ENCODE measurements around the gene WWC2. TPM values are rescaled to one million over a fixed set of nuclear protein-coding genes. Genes with fewer than 3 reads are reported as not detected.

Gene WWC2
- total RNA-seq, 1 experiment from 2014 or later: 39.1 TPM

- ATAC-seq: peak; percentile 53; the same call in 1 of the 2 replicates
- Histone ChIP-seq H3K4me3 (replicated peaks in 1 of 2; ENCODE audit: low read depth in 1 of 2, low read length in 2 of 2) (no peak overlapping the region), H2AFZ (ENCODE audit: low read depth, low read length, poor library complexity, severe bottlenecking) (no peak overlapping the region), H3K4me2 (ENCODE audit: low read length) (no peak overlapping the region), H3K9me3 (ENCODE audit: control insufficient read depth in 1 of 2, insufficient read depth in 1 of 2, low read depth in 1 of 2, low read length in 2 of 2) (no peaks in the 10 kb centered on the region), H4K20me1 (ENCODE audit: insufficient read depth) (peaks cover 16% of the 10 kb centered on the region; the same call in 1 of the 2 replicates), H3K36me3 (ENCODE audit: control insufficient read depth in 1 of 2, insufficient read depth in 2 of 2, low read length in 2 of 2) (no peaks in the 10 kb centered on the region), H3K9ac (ENCODE audit: low read length) (no peak overlapping the region), H3K27me3 (ENCODE audit: insufficient read depth, low read length) (no peaks in the 10 kb centered on the region), H3K9me2 (ENCODE audit: insufficient read depth) (no peaks in the 10 kb centered on the region), H3K4me1 (ENCODE audit: control insufficient read depth in 1 of 2, insufficient read depth in 2 of 2, low read length in 2 of 2) (no peaks in the 10 kb centered on the region), H3K79me2 (ENCODE audit: insufficient read depth, low read length) (peaks cover 85% of the 10 kb centered on the region), H3K27ac (ENCODE audit: low read depth, low read length) (no peak overlapping the region)
- ChIA-PET CTCF (no interaction called here), POLR2A (no interaction called here), RAD21 (ENCODE audit: low non-redundant PET in 1 of 2, low total read pairs in 2 of 2, uncharacterized antibody in 2 of 2, unreplicated experiment in 2 of 2) (no interaction called here)
- no peak for DNase-seq (ENCODE audit: low read depth, low spot score)
- intact Hi-C loops (cut with micrococcal nuclease): no loop called here
- TF ChIP-seq CTCF (IDR thresholded peaks at IDR 0.05 in 2 of 3, conservative IDR thresholded peaks at IDR 0.05 in 1 of 3; ENCODE audit: borderline replicate concordance in 1 of 3, insufficient read depth in 1 of 3, low read depth in 2 of 3, low read length in 2 of 3): peak; percentile 8 to 29 (median 23); a peak in 2 of 6 replicates
- TF ChIP-seq REST (IDR thresholded peaks at IDR 0.05; ENCODE audit: low read depth): no peak
- peak; percentile 19; the same call in 1 of the 2 replicates for TF ChIP-seq RAD21 (IDR thresholded peaks at IDR 0.05; ENCODE audit: low read depth)
- no TSS peak for BruUV-seq (replicated peaks)
Measured at GRCh38 chr4:183157215-183157614, 58.2 kb downstream of the WWC2 start.
